Measurements from ENCODE around the gene NPRL2. TPM values are rescaled to one million over a fixed set of nuclear protein-coding genes. Genes with fewer than 3 reads are reported as not detected.

The NPRL2 gene
- total and polyA plus RNA-seq, 2 of the 13 experiments (the other 11 are each of a cell fraction or from before 2014, with no cell fraction given), result 30.6 to 51.4 TPM

- TF ChIP-seq ZBTB38 (CRISPR knock-in tag; IDR thresholded peaks at IDR 0.05) (peak; percentile 27; the same call in 1 of the 2 replicates), ZNF431 (CRISPR knock-in tag; IDR thresholded peaks at IDR 0.05; ENCODE audit: borderline replicate concordance, low read depth) (peak; percentile 86; the same call in 1 of the 2 replicates), KLF15 (CRISPR knock-in tag; IDR thresholded peaks at IDR 0.05; ENCODE audit: borderline replicate concordance) (no peak), HMG20B (CRISPR knock-in tag; conservative IDR thresholded peaks at IDR 0.05) (no peak), ZNF629 (CRISPR knock-in tag; conservative IDR thresholded peaks at IDR 0.05) (no peak; the same call in 1 of the 2 replicates), HDAC1 (CRISPR knock-in tag; IDR thresholded peaks at IDR 0.05) (peak; percentile 94), FUBP1 (CRISPR knock-in tag; IDR thresholded peaks at IDR 0.05; ENCODE audit: borderline replicate concordance) (no peak), RNF219 (CRISPR knock-in tag; IDR thresholded peaks at IDR 0.05) (no peak), ATRX (CRISPR knock-in tag; IDR thresholded peaks at IDR 0.05; ENCODE audit: borderline replicate concordance) (no peak), ZSCAN31 (CRISPR knock-in tag; IDR thresholded peaks at IDR 0.05; ENCODE audit: low read depth) (peak; percentile 73; the same call in 1 of the 2 replicates), THRA (CRISPR knock-in tag; IDR thresholded peaks at IDR 0.05; ENCODE audit: borderline replicate concordance) (no peak), ZNF335 (CRISPR knock-in tag; IDR thresholded peaks at IDR 0.05) (0 out of 2 replicates have a peak, but pooled peaks have one; percentile 64), ARID4A (CRISPR knock-in tag; IDR thresholded peaks at IDR 0.05; ENCODE audit: borderline replicate concordance) (peak; percentile 99), ATF2 (CRISPR knock-in tag; IDR thresholded peaks at IDR 0.05) (peak; percentile 99), MEF2D (CRISPR knock-in tag; IDR thresholded peaks at IDR 0.05) (peak; percentile 86), PHF8 (CRISPR knock-in tag; IDR thresholded peaks at IDR 0.05) (peak; percentile 83), ZNF549 (CRISPR knock-in tag; IDR thresholded peaks at IDR 0.05) (no peak), ETV6 (CRISPR knock-in tag; conservative IDR thresholded peaks at IDR 0.05) (no peak)
Observed at GRCh38 chr3:50337175-50337861, 13.3 kb downstream of the NPRL2 start (continued).

Data from HepG2 (cell line).